Loucy (cell line): Measurements from ENCODE around the gene KLHL2.

Experiments
- EZH2phosphoT487 ChIP-seq: fragments of 200-600 bp; IDR thresholded peaks from 2 replicates; pipeline ENCODE4 v1.6.1; 2018; ENCODE audit warnings: antibody characterized with exemption, mild to moderate bottlenecking, moderate library complexity, borderline replicate concordance
- TF ChIP-seq, protein P1 (sequence below): fragments of 200-600 bp; sonication (generic); conservative IDR thresholded peaks from 2 replicates; pipeline ENCODE4 v1.5.1; 2014; ENCODE audit warnings: mild to moderate bottlenecking, antibody characterized with exemption, low read length

DNA sequence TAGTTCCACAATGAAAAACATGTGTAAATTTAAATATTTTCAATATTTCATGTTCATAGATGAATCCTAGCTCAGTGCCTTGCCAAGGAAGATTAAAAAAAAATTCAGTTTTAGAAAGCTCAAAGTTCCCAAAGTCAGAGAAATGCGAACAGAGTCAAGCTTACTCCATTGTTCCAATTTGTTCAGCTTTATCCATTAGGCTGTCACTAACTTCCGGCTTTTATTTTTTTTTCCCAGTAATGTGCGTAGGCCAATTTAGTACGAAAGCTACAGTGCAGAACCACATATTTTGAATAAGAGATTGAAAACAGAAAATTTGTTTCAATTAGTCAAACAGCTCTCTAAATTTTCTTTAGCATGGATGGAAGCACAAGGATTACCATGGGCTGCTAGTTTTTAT lies 23.1 kb upstream of the KLHL2 start:
- TF ChIP-seq, protein P1, sequence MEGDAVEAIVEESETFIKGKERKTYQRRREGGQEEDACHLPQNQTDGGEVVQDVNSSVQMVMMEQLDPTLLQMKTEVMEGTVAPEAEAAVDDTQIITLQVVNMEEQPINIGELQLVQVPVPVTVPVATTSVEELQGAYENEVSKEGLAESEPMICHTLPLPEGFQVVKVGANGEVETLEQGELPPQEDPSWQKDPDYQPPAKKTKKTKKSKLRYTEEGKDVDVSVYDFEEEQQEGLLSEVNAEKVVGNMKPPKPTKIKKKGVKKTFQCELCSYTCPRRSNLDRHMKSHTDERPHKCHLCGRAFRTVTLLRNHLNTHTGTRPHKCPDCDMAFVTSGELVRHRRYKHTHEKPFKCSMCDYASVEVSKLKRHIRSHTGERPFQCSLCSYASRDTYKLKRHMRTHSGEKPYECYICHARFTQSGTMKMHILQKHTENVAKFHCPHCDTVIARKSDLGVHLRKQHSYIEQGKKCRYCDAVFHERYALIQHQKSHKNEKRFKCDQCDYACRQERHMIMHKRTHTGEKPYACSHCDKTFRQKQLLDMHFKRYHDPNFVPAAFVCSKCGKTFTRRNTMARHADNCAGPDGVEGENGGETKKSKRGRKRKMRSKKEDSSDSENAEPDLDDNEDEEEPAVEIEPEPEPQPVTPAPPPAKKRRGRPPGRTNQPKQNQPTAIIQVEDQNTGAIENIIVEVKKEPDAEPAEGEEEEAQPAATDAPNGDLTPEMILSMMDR: no peak
- TF ChIP-seq EZH2phosphoT487: no peak
